ENCODE measurements around the gene ELOVL5.
"Not testable (repeated sequence)": the region's sequence is repeated elsewhere in the genome, so short reads cannot be mapped to it uniquely, and the experiment has no call there.

ELOVL5 gene

DNA sequence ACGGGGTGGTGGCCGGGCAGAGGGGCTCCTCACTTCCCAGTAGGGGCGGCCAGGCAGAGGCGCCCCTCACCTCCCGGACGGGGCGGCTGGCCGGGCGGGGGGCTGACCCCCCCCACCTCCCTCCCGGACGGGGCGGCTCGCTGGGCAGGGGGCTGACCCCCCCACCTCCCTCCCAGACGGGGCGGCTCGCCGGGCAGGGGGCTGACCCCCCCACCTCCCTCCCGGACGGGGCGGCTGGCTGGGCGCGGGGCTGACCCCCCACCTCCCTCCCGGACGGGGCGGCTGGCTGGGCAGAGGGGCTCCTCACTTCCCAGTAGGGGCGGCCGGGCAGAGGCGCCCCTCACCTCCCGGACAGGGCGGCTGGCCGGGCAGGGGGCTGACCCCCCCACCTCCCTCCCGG, 43.8 kb downstream of the ELOVL5 start:
- DNase-seq (ENCODE audit: low read depth) = not testable (repeated sequence)

DNA sequence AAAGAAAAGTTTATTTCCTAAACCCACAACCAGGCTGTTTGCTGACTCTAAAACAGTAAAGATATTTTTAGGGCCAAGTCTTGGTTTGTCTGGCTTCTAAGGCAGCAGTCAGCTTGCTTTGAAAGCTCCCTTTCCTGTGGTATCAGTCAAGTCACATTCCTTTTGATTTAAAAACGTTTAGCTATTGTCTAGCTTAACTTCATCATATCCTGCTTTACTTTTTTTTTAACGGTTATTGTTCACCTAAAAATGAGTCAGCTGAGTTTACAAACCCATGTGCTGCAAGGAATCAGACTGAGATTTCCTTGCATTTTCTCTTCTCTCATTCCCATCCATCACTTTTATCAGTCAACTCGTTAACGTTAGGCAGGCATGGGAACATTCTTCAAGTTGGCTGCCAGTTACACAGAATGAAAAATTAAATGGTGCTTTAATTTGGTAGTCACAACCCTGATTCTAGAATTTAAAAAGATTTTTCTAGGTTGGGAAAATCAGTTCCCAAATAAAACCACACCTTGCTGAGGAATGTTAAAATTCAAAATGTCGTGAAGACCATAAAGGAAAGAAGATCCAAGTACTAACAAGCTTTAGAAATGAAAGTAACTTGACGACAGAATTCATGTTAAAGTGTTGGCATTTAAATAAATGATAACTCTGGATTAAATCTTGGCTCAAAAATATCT, 45.9 kb downstream of the ELOVL5 start:
- no peak for DNase-seq (ENCODE audit: low read depth)

GRCh38 chr6:53301801-53302537, 46.8 kb downstream of the ELOVL5 start:
- no peak for DNase-seq (ENCODE audit: low read depth)

- DNase-seq (ENCODE audit: low read depth) = no peak
These were observed 47.8 kb downstream of the ELOVL5 start for GRCh38 chr6:53300656-53301551.

DNA sequence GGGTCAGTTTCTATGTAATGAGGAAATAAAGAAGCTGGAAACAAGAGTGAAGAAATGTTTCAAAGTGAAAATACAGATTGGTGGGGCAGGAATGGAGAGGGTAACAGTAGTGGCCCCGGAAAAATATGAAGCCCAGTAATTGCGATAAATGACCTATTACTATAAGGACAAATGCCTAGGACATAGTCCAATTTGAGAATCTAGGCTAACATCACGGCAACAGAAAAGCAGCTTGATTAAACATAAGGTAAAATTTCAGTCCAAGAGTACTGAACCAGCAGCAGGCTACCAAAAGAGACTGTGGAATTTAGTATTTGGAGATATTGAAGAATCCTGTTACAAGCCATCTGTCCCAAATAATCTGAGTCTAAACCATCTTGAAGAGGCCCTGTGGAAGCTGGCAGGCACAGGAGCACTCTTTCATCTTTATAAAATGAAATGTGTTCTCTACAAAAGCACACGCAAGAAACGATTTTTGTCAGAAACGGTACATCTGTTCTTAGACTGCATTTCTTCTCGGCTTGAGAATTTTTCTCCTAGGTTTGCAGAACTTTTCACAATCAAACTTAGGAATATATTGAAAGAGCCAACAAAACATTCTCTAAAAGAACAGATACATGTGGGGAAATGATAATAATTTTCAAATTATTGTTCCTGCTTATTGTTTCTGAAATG, 49.3 kb downstream of the ELOVL5 start:
- no peak for DNase-seq (ENCODE audit: low read depth)

- DNase-seq (ENCODE audit: low read depth) = no peak
These were observed 51.7 kb downstream of the ELOVL5 start for GRCh38 chr6:53297004-53297403.

DNA sequence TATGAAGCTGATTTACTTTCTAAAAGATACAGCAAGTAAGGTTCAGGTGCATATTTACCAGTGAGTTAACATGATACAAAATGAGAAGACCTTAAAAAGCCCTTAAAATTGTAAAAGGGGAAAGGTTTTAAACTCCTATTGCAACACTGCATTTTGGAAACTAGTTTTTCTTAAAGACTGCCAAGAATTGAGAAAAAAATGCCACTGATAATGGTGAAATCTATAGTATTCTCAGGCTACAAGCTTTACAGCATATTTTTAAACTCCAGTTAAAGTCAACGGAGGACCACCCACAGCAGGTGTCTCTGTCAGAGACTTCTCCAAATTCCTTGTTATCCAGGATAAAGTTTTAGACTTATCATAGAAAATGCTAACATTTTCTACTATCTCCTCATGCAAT, 53.6 kb downstream of the ELOVL5 start:
- no peak for DNase-seq (ENCODE audit: low read depth)

DNA sequence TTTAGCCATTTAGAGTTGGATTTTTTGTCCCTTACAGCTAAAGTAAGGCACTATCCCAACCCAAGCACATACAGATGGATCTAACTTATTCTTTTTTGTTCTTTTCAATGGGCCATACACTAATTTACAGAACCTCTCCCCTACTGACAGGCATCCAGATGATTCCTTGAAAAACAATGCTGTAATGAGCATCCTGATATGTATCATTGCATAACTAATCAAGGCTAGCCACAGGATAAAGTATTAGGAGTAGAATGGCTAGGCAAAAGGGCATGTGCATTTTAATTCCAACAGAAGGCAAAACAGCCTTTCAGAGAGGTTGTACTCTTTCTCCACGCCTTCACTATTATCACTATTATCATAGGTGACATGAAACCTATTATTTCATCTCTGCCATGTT, 54.1 kb downstream of the ELOVL5 start:
- no peak for DNase-seq (ENCODE audit: low read depth)

GRCh38 chr6:53294095-53294494, 54.7 kb downstream of the ELOVL5 start:
- no peak for DNase-seq (ENCODE audit: low read depth)

GRCh38 chr6:53293691-53294090, 55.1 kb downstream of the ELOVL5 start:
- no peak for DNase-seq (ENCODE audit: low read depth)

DNA sequence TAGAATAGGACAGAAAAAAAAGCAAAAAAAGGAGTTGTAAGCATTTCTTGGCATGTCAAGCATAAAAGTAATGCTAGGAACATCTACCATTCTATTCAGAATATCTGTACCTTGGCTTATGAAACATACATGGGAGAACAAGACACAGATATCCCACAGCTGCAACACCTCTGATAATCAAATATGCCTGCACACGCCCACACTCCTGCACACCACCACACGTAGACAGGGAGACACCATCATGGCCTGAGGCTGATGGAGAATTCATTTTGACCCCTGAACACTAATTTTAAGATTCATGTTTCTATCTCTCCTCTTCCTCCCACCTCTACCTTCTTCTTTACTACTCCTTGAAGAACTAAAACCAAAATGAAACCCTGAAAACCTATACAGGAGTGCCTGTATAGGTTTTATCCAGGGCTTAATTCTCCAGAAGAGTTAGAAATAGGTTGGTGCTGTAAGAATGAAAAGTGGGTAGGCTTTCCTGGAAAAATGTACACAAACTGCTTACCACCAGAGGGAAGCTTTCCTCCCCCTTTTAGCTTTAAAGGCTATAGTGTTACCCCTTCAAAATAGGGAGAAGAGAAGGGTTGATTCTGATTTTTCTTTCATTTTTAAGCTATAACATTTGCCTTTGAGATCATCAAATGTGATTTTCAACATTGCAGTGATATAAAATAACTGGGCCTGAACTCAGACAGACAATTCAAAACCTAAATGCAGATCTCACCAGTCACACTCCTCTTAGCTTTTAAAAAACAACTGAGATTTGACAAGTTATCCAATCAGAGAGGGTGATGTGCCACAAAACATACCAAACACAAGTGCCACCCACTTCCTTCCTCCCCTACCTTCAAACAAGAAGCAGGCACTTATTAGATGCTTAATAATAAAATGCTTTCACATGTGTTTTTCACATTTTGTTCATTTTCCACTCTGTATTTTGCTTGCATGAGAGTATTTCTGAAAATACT, 57.9 kb downstream of the ELOVL5 start:
- DNase-seq (ENCODE audit: low read depth) = no peak

DNA sequence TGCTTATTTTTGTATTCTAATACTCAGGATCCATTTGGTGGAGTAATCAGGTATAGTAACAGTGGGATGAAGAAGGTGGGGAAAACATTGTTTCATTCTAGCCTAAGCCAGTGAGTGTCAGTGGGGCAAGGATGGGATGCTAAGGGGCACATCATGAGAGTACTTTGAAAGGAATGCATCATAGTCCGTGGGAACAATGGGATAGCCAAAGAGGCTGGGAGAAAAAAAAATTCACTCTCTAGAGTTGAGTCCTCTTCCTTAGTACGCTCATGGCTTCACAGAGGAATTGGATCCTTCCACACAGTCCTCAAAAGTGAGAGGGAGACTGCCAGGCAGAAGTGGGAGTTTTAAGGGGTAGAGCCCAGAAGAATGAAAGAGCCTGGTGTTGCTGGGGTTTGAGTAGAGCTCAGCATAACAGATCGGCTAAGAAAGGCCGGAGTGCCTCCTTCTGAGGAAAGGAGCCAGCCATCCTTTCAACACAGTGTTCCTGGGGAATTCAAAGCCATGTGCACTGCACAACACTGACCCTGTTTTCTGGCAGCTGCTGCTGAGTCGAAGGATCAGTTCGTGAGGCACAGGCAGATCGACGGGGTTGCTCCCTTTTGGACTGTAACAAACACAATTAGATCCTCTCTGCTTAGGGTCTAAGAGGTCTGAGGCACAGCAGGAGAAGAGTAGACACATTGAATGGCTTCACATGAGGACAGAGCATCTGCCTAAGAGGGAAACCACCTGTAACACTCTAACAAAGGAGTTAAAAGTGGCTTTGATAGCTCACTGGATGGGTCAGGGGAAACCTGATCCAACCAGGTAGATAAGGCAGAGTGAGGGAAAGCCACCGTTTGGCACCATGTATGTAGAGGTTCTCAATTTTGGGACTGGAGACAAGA, 61.2 kb downstream of the ELOVL5 start:
- DNase-seq (ENCODE audit: low read depth) = no peak

GRCh38 chr6:53284901-53285300, 63.8 kb downstream of the ELOVL5 start:
- no peak for DNase-seq (ENCODE audit: low read depth)

DNA sequence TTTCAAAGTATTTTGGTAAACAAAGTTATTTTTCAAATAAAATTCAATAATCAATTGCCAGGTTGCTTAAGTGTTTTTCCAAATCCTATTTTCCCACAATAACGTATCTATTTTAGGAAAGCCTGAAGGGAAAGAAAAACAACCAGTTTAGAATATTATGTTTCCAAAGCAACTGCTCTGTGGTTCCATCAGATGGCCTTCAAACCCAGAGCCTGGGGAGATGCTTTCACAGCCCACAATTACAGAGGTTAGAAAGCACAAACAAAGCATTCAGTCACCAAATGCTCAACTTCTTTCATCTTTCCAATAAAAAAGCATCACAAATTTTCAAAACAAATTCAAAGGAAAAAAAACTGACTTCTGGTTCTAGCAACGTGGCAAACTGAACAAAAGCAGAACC, 66.0 kb downstream of the ELOVL5 start:
- no peak for DNase-seq (ENCODE audit: low read depth)

DNA sequence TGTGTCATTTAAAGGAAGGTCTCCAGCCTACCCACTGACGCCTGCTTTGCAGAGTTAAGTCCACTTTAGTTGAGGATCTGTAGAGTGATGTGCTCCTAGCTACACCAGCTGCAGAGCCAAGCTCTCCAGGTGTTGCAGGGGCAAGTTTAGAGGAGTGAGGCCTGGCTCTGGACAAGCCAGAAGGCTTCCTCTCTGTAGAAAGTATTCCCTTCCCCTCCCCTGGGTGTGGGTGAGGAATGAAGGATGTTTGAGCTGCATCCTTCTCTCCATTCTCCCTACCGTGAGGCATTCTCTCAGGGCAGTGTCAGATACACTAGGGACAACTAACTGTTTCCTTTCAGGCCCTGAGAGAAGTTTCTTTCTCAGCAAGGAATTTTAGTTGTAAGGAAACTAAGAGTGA, 66.5 kb downstream of the ELOVL5 start:
- no peak for DNase-seq (ENCODE audit: low read depth)

DNA sequence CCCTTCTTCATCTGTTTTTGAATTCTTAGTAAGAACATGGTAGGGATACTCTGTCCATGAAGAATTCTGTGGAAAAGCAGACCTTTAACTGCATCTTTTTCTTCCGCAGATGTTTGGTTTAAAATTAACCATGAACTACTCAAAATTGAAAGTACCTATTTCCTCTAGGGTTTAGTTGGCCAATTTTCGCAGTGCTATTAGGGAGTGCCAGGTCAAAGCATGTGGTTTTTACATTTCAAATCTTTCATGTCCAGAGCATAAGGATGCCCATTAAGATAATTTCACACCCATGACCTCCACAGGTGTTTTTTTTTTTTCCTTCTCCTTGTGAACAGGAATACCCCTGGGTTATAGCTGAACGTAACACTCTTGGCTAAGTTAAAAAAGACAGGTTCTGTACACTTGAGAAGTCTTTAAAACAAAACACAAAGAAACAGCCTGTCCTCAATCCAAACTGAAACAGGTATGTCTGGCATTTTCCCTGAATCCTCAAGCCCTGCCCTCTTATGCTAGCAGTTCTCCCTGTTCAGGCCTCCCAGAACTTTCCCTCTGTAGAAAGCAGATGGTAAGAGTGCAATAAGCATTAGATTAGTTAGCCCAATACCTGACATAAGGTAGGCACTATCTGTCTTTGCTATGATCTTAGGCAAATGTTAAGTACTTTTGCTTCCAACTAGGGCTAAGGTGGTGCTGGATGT, 67.1 kb downstream of the ELOVL5 start:
- no peak for DNase-seq (ENCODE audit: low read depth)

- no peak for DNase-seq (ENCODE audit: low read depth)
These were observed 68.5 kb downstream of the ELOVL5 start for GRCh38 chr6:53280207-53280606.

GRCh38 chr6:53279293-53279692, 69.5 kb downstream of the ELOVL5 start:
- no peak for DNase-seq (ENCODE audit: low read depth)

- DNase-seq (ENCODE audit: low read depth) = no peak
These were observed 75.4 kb downstream of the ELOVL5 start for GRCh38 chr6:53273370-53273769.
